CD4-positive, alpha-beta T cell treated with Interleukin-4 for 1 hour (primary cell): ENCODE data around the gene DYNLT1.
"Not testable (repeated sequence)": the region's sequence is repeated elsewhere in the genome, so short reads cannot be mapped to it uniquely, and the experiment has no call there.

Experiments used
- DNase-seq, 2 donors: peaks; one replicate each; pipeline ENCODE4 v3.0.0-alpha.2; 2020 to 2022

Gene DYNLT1

DNA sequence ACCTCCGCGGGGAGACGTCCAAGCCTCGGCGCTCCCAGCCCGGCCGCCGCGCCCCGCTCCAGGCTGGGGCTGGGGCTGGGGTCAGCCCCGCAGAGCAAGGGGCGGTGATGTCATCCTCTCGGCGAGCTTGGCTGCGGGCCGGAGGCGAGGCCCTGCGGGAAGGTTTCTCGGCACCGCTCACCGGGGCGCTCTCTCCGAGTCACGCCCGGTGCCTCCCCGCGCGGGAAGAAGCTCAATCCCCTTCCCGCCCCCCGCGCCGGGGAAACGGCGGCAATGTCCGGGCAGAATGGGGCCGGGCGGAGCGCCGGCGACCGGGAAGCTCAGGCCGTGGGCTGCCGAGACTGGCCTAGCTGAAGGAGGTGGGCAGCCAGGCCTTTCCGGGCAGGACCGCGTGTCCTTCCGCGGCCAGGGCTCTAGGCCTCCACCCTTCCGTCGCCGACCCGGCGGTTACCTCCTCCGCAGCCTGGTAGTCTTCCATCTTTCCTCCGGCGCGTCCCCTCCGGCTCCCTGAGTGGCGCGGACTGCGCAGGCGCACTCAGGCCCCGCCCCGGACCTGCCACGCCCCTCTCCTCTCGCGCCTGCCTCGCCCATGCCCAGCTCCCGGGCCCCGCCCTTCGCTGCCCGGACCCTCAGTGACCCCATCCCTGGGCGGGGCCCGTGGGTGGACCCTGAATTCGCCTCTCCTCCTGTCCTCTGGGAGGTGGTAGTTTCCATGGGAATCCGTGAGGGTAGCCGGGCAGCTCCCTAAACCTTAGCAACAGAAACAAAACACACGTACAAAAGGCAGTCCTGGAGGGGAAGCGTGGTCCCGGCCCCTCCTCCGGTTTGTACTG lies at the start of gene DYNLT1:
TSS of gene DYNLT1 (minus strand) at position 513 of the 833 bp plus-strand sequence. CDS start at position 478, 35 bp downstream.
- peak; percentile 90 to 91 for DNase-seq

DNA sequence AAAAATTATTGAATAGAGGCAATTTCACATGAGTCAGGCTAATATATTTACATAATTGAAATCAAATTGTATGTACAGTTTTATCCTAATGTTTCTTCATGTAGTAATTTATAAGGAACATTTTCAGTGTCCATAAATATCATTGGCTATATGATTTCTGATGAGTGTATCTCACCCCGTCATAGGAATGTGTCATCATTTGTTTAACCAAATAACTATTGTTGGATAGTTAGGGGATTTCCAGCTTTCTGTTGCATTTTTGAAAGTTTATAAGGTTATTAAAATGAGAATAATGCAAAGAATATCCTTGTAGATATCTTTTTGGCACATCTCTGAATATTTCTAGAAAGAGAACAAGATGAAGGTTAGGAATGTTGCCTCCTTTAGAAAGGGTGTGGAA lies 44.3 kb upstream of the DYNLT1 start:
- DNase-seq, result peak in 1 of 2 donors; percentile 49

DNA sequence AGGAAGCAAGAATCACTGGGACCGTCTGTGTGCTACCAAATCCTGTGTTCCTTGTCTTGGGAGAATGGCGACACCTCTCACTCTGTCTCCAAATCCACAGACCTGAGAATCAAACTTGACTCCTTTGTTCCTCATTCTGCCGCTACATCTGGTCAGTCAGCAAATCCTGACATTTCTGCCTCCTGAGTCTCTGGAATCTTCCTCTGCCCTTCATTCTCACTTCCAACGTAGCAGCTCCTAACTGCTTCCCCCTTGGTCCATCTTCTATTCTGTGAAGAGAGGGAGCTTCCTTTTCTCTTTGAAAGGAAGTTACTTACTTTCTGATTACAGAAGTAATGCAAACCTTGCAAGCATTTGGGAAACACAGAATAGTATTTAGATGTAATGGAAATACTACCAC lies 43.0 kb upstream of the DYNLT1 start:
- no peak for DNase-seq

DNA sequence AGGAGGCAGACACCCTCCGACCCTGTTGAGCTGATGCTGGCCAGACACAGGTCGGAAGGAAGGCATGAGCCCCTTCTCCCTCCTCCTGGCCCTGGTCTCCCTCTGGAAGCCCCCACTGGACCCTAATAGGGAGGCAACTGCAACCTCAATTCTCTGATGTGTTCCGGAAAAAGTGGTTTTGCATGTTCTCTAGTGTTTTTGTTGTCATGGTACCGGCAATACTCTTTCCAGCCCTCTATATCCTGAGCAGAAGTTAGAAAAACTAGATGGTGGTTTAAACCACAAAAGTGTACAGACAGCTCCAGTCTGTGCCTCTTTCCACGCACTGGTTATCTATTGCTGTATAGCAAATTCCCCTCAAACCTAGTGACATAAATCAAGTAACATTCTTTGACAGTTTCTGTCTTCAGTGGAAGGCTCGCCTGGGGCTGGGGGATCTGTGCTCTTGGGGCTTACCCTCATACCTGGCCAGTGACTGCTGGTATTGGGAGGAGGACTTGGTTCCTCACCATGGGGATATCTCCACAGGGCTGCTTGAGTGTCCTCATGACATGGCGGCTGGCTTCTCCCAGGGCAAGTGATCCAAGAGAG lies 42.3 kb upstream of the DYNLT1 start:
- DNase-seq, result peak; percentile 81 to 89

DNA sequence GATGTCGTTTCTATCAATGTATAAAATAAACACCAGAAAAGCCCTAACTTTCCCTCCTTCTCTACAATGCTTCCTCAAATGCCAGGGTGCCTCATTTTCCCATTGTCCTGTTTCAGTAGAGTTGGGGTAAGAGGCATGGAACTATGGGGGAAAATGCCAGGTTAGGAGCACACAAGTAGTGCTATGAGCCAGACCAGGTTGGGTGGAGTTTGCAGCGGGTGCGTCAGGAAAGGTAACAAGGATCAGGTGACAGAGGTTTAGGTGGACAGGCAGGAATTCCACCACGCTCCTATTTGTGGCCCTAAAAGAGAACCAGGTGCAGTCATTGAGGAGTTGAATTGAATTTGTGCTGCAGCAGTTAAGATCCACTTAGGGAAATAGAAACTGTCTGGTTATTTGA lies 41.8 kb upstream of the DYNLT1 start:
- no peak for DNase-seq

DNA sequence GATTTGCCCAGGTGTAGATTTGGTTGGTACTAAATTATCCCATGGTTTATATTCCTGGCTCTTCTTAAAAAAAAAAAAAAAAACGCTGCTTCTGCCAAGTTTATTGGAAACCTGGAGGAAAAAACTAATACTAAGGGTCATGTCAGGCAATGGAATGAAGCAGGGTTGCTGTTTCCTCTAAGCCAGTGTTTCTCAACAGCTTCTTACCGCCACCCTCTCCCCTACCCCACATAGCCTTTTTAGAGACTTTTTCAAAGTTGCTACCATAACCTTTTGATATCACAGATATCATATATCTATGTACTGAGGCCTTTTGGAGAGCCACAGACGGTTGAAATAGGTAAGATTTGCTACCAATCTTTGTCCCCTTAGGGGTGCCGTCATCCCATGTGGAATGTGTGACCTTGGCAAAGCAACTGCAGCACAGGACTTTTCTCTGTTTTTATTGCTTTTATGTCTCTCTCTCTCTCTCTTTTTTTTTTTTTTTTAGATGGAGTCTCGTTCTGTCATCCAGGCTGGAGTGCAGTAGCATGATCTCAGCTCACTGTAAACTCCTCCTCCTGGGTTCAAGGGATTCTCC lies 40.3 kb upstream of the DYNLT1 start:
- DNase-seq, result no peak

DNA sequence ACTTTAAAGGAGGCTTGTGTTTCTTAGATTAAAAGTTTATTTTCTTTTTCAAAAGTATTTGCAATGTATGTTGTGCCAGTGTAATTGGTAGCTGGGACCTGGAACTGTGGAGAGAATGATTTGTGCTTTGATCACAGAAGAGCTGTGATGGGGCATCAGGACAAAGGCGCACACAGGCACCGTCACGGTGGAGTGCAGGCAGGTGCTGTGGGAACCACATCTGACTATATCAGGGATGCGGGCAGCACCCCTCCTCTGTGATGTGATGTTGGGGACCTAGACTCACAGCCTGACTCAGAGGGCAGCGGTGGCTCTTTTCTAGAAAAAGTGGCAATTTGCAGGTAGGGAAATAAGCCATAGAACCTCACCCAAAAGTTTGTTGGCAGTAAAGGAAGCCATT lies 39.8 kb upstream of the DYNLT1 start:
- peak in 1 of 2 donors; percentile 28 for DNase-seq

DNA sequence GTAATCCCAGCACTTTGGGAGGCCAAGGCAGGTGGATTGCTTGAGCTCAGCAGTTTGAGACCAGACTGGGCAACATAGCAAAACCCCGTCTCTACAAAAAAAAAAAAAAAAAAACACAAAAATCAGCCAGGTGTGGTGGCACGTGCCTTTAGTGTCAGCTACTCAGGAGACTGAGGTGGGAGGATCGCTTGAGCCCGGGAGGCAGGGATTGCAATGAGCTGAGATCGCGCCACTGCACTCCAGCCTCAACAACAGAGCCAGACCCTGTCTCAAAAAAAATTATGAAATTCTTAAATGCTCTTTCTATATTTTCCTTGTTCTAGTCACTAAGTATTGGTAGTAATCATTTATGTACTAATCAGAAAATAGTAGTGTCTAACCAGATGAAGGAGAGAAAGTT lies 35.9 kb upstream of the DYNLT1 start:
- DNase-seq, result no peak

DNA sequence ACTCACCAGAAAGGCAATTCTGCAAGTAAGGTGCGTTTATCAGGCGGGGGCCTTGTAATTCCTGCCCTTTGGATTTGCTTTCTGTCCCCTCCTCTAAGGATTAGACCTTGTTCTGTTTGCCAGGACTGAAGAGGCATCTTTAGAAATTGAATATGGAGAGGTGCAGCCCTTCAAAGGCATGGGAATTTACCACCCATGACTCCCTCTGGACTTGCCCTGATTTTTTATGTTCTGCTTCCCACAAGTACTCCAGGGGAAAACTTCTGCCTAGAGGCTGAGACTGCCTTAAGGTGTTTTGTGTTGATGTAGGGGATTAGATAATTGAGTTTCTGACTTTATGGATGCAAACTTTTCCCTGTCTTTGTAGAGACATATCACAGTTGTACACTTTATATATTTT lies 35.5 kb upstream of the DYNLT1 start:
- DNase-seq, result no peak

DNA sequence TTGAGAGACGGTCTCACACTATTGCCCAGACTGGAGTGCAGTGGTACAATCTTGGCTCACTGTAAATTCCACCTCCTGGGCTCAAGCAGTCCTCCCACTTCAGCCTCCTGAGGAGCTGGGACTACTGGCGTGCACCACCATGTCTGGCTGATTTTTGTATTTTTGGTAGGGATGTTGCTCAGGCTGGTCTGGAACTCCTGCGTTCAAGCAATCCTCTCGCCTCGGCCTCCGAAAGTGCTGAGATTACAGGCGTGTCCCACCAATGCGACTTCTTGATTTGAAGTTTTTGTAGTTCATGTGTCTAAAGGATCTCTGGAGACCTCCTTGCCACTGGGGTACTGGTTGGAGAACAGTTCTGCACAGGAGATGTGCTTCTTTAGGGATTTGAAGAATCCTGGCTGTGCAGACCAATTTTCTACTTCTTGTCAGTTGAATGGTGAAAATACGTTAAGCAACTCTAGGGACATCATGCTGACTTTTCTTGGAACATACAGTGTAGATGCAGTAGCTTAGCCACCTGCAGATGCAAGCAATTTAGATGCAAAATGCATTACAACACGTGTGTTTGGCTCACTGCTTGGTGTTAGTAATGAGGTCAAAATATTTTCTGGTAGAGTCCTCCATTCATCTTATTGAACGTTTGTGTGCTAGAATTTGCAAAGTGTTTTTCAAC lies 33.5 kb upstream of the DYNLT1 start:
- no peak for DNase-seq

DNA sequence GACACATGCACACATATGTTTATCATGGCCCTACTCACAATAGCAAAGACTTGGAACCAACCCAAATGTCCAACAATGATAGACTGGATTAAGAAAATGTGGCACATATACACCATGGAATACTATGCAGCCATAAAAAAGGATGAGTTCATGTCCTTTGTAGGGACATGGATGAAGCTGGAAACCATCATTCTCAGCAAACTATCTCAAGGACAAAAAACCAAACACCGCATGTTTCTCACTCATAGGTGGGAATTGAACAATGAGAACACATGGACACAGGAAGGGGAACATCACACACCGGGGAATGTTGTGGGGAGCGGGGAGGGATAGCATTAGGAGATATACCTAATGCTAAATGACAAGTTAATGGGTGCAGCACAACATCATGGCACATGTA lies 32.6 kb upstream of the DYNLT1 start:
- DNase-seq, result not testable (repeated sequence)

DNA sequence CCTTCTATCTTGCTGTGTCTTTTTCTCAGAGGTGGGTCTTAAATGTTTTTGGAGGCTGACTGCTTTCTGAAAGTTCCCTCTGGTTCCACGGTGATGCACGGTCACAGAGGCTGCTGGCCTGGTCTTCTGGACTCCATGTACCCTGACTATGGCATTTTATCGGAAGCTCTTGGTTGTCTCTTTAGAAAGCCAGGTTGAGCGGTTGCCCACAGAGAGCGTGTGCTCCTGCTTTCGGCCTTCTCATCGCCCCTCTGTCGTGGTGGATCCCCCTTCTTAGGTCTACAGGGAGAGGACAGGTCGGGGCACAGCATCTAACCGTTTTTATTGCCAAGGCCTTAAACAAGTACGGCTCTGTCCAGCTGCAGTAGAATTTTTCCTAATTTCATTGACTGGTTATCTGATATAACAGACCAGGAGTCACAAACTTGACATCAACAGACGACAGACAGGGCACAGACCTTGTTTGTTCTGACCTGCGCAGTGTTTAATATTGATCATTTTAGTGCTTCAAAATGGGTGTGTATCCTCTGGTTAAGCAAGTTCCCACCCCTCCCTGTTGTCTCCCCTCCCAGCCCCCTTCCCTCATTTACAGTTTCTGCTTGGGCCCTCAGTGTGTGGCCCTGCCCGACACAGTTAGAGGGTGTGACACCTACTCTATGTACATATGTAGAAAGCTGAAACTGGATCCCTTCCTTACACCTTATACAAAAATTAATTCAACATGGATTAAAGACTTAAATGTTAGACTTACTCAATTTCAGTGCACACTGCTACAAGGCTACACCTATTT lies 30.0 kb upstream of the DYNLT1 start:
- DNase-seq, result no peak

DNA sequence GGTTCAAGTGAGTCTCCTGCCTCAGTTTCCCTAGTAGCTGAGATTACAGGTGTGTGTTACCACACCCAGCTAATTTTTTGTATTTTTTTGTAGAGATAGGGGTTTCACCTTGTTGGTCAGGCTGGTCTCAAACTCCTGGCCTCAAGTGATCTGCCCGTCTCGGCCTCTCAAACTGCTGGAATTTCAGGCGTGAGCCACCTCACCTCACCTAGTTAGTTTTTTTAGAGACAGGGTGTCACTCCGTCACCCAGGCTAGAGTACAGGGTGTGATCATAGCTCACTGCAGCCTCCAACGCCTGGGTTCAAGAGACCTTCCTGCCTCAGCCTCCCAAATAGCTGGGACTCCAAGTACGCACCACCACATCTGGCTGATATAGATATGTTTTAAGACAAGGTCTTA lies 28.2 kb upstream of the DYNLT1 start:
- DNase-seq, result no peak

DNA sequence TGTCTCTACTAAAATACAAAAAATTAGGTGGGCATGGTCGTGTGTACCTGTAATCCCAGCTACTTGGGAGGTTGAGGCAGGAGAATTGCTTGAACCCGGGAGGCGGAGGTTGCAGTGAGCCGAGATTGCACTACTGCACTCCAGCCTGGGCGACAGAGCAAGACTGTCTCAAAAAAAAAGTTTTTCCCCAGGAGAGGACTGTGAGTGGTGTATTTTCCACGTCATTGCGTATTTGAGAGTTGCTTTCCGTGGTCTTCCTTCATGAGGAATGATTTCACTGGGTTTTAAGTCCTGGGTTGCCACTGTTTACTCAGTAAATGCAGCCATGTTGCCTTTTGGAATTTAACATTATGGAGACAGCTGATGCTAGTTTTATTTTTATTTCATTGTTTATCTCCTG lies 27.6 kb upstream of the DYNLT1 start:
- not testable (repeated sequence) for DNase-seq

DNA sequence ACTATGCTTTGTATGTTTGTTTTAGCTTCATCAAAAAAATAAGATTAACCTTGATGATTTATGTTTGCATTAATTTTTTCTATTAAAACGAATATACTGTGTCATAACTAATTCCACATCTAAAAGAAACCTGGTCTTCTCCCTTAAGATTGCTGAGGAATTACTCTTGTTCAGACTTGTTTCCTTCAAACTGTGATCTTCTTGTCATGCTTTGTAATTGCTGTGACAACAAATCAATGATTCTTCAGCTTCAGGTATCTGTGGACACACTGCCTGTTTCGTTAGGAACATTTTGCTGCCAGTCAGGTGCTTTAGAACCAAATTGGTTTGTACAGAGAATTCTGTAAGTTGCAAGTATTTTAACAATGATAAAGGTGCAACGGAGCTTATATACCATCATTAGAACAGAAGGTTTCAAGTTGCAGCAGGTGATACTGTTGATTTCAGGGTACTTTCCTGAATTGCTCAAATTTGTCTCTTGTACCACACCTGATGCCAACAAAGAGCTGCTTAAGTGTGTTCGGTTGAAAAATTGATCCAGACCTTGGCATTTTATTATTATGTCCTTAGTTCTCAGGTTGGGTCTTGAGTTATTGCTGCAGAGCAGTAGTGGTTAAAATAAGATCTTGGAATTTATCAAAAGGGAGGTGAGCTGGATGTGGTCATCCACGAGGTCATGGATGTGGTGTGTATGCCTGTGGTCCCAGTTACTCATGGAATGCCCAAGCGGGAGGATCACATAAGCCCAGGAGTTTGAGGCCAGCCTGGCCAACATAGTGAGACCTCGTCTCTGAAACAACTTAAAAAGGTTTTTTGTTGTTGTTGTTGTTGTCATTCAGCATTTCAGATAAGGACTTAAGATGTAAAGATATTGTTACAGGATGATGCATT lies 24.8 kb upstream of the DYNLT1 start:
- no peak for DNase-seq

DNA sequence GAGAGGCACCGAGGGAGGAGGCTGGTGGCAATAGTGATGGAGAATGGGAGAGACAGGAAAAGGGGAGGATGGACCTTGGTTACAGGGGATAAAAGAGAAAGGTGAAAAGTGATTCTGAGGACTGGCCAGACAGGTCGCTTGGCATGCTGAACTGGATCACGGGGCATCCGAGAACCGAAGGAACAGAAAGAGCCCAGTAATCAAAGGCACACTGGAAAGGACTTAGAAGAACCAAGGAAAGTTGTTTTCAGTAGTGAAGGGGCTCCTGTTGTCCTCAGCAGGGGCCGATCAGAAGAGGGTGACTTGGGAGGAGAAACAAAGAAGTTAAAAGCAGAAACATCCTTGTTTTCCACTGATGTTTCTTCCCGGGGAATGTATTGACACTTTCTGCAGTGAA lies 24.2 kb upstream of the DYNLT1 start:
- no peak for DNase-seq

DNA sequence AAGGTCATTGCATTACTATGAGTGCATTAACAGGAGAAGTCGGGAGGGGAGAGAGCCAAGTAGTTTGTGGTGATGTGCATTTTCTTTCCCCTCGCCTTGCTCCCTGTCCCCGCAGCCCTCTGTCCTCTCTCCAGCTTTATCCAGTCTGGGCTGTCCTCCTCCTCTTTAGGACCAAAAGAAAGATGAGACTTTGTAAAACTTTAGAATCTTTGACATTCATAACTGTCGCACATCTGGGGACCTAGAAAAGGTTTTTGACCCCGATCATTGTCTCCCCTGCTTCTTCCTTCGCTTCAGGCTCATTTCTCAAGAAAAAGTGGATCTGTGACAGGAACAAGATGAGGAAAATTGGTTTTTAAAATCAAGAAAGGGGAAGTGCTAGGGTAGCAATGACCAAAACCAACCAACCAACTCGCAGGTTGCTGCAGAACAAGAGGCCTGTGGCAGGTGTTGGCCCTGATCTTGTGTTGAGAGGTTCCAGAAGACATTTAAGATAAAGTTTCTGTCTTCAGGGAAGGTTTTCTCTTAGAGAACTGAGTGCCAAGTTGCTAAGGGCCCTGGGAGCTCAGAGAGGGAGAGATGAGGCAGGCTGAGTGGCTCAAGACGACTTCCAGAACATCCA lies 22.9 kb upstream of the DYNLT1 start:
- no peak for DNase-seq

DNA sequence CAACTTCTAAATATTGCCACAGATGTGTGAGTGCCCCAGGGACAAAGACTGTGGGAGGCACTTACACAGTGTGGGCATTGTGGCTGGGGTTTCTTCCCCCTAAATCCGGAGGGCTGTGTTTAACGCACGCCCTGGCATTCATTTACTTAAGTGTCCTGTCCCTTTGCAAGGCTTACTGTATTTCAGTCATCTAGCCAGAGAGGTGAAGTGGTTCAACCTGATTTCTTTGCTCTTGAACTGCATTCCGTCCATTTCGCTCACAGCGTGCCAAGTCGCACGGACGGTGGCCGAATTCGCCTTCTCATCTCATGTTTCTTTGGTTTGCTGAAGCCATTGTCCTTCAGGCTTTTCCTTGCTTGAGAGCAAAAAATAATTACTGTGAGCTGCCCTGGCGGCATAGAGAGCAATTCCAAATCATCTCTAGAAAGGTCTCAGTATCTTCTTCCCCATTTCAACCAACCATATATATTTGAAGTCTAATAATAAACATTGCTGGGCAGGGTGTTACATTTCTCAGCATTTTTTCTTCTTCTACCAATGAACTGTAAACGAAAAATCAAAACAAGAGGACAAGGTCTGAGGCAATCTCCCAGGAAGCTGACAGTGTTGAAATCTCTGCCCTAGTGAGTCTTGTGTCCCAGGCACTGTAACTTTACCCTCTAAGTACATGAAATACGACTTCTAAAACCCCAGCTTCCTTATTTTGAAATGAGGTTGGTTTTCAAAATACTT lies 22.3 kb upstream of the DYNLT1 start:
- DNase-seq, result peak in 1 of 2 donors; percentile 59

DNA sequence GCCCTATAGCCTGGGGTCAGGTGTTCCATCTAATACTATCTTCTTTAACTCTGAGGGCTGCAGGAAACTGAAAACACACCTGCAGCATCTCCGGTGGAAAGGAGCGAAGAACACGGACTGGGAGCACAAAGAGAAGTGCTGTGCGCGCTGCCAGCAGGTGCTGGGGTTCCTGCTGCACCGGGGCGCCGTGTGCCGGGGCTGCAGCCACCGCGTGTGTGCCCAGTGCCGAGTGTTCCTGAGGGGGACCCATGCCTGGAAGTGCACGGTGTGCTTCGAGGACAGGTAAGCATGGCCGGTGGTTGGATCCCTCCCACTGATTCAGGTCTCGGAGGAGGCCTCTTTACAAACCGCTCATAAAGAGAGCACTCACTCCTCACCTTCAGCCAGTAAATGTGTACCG lies 20.8 kb upstream of the DYNLT1 start:
- DNase-seq, result no peak

DNA sequence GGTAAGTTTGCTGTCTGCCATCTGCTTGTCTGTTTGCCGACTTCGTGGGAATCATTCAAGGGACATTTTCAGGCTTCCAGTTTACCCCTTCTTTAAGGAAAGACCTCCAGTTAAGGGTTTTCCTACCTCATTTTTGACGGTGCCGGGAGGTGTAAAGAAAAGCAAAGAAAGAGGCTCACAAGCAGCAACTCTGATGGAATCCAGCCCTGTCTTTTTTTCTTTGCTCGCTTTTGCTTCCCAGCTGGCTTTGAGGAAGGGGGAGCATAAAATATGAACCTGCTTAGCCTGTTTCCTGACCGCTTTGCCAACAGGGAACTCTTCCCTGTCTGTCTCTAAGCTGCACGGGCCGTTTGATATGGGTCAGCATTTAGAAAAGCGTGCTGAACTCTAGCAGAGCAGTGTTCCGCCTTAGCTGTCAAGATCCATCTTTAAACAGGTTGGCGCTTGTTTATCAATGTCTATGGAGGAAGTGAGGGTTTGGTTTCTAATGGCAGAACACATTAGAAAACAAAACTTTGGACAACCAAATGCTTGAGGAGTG lies 19.2 kb upstream of the DYNLT1 start:
- no peak for DNase-seq
